WTC11 (cell line): ENCODE data around the gene FBP1. TPM values are rescaled to one million over a fixed set of nuclear protein-coding genes. Genes with fewer than 3 reads are reported as not detected.

Source experiments
- ATAC-seq: fragments of 200-7000 bp; cut with Tn5 transposase; 2 replicates; pipeline ENCODE4 v1.10.0; 2021; ENCODE audit warnings: mild to moderate bottlenecking, moderate library complexity
- CTCF ChIA-PET: fragments of 300-600 bp; sonication (Branson Sonifier 250); formaldehyde crosslinking; loops from one replicate; lab custom pipeline; 2021; ENCODE audit warnings: antibody characterized with exemption; lab: Charles Lee
- POLR2A ChIA-PET: fragments of 350-600 bp; sonication (Branson Sonifier 250); formaldehyde crosslinking; loops from one replicate; lab custom pipeline; 2021; ENCODE audit warnings: antibody characterized with exemption; lab: Charles Lee
- DNase-seq: peaks from one replicate; pipeline ENCODE4 v3.0.0; 2021; ENCODE audit warnings: low spot score
- H3K27ac Mint-ChIP-seq: 2 replicates; pipeline ENCODE4 v1.8.0; 2021; ENCODE audit warnings: mixed read lengths
- H3K27me3 Mint-ChIP-seq: 2 replicates; pipeline ENCODE4 v1.8.0; 2021; ENCODE audit warnings: low read depth, mild to moderate bottlenecking, moderate library complexity, mixed read lengths
- H3K36me3 Mint-ChIP-seq: 2 replicates; pipeline ENCODE4 v1.8.0; 2021; ENCODE audit warnings: mixed read lengths
- H3K4me1 Mint-ChIP-seq: 2 replicates; pipeline ENCODE4 v1.8.0; 2022; ENCODE audit warnings: mixed read lengths
- H3K4me3 Mint-ChIP-seq: 2 replicates; pipeline ENCODE4 v1.8.0; 2021; ENCODE audit warnings: mild to moderate bottlenecking, moderate library complexity, mixed read lengths
- H3K9me3 Mint-ChIP-seq: 2 replicates; pipeline ENCODE4 v1.8.0; 2021; ENCODE audit warnings: mixed read lengths
- E2F5 ChIP-seq: sonication (generic); formaldehyde crosslinking; IDR thresholded peaks from 2 replicates; pipeline ENCODE4 v1.8.1; 2022; ENCODE audit warnings: mild to moderate bottlenecking, moderate library complexity, missing genetic modification reagents
- FOXJ3 ChIP-seq: sonication (generic); formaldehyde crosslinking; IDR thresholded peaks from 2 replicates; pipeline ENCODE4 v1.9.0; 2021; ENCODE audit warnings: missing genetic modification reagents, mild to moderate bottlenecking, borderline replicate concordance
- GABPB1 ChIP-seq: sonication (generic); formaldehyde crosslinking; IDR thresholded peaks from 2 replicates; pipeline ENCODE4 v1.8.1; 2023; ENCODE audit warnings: mild to moderate bottlenecking, missing genetic modification reagents
- JAZF1 ChIP-seq: fragments of 250-450 bp; sonication (Bioruptor Pico); IDR thresholded peaks from 2 replicates; pipeline ENCODE4 v1.9.0; 2021; ENCODE audit warnings: moderate library complexity, mild to moderate bottlenecking, inconsistent platforms
- PRDM15 ChIP-seq: sonication (generic); formaldehyde crosslinking; IDR thresholded peaks from 2 replicates; pipeline ENCODE4 v1.8.0; 2022; ENCODE audit warnings: missing genetic modification reagents
- USF1 ChIP-seq: sonication (generic); formaldehyde crosslinking; IDR thresholded peaks from 2 replicates; pipeline ENCODE4 v1.8.0; 2022; ENCODE audit warnings: mild to moderate bottlenecking, missing genetic modification reagents
- ZNF263 ChIP-seq: sonication (generic); formaldehyde crosslinking; IDR thresholded peaks from 2 replicates; pipeline ENCODE4 v1.8.1; 2022; ENCODE audit warnings: low read depth, mild to moderate bottlenecking, moderate library complexity, missing genetic modification reagents
- ZNF532 ChIP-seq: fragments of 250-450 bp; sonication (Bioruptor Pico); IDR thresholded peaks from 2 replicates; pipeline ENCODE4 v1.9.0; 2021; ENCODE audit warnings: mild to moderate bottlenecking, borderline replicate concordance
- total RNA-seq: library from RNA; stranded (reverse); gene quantifications from 3 replicates; pipeline ENCODE4 v1.2.3, GENCODE V29; 2021

FBP1 gene
- total RNA-seq, 1 experiment from 2014 or later = 6.4 TPM

- TF ChIP-seq ZNF263 = no peak
- TF ChIP-seq E2F5 (CRISPR knock-in tag) = no peak
- TF ChIP-seq USF1 (CRISPR knock-in tag) = no peak
These were observed 84.6 kb downstream of the FBP1 start, which contains the start of gene PCAT7 (continued) for GRCh38 chr9:94554439-94555331.

- peak; percentile 16 for ATAC-seq
- Mint-ChIP-seq H3K27me3 (peaks cover 3% of the 10 kb centered on the region; the same call in 1 of the 2 replicates), H3K4me3 (no peak overlapping the region)
These were observed 85.3 kb downstream of the FBP1 start for GRCh38 chr9:94554078-94554438.

More at GRCh38 chr9:94554078-94554438, 85.3 kb downstream of the FBP1 start:
- ChIA-PET POLR2A (interaction anchor here (0.8 to 1.2 kb wide), 2 partner anchors 69 to 126 kb away, joined by 3 to 5 read pairs; no protein-coding TSS in a partner anchor), CTCF (interaction anchor here (0.7 to 3.0 kb wide), 21 partner anchors 16 to 614 kb away, joined by 3 to 25 read pairs (median 4); no protein-coding TSS in a partner anchor)
- Mint-ChIP-seq H3K4me1 (peaks cover 15% of the 10 kb centered on the region), H3K9me3 (peaks cover 19% of the 10 kb centered on the region), H3K27ac (no peak overlapping the region), H3K36me3 (peaks cover 21% of the 10 kb centered on the region)
- TF ChIP-seq ZNF532 (CRISPR knock-in tag) (no peak), JAZF1 (CRISPR knock-in tag) (no peak), FOXJ3 (no peak), GABPB1 (CRISPR knock-in tag) (no peak), PRDM15 (CRISPR knock-in tag) (no peak)
- no peak for DNase-seq

Other genes starting within 250 kb of the FBP1 start
- 6.5 to 7.4 TPM (median 7.4 TPM) in 3 replicates for gene PCAT7, start 84.4 kb downstream of the FBP1 start, total RNA-seq
- gene FBP2, start 45.7 kb downstream of the FBP1 start, total RNA-seq = not detected in 3 replicates
- 13.1 to 14.4 TPM (median 14.0 TPM) in 3 replicates for gene AOPEP, start 87.2 kb upstream of the FBP1 start, total RNA-seq